Kidney epithelial cell (primary cell): ENCODE measurements around the gene FAM83C. TPM values are rescaled to one million over a fixed set of nuclear protein-coding genes. Genes with fewer than 3 reads are reported as not detected.

Source experiments
- DNase-seq: peaks from one replicate; pipeline ENCODE4 v3.0.0-alpha.2; 2010; ENCODE audit warnings: low read depth
- H3K27me3 ChIP-seq: 2 replicates; pipeline ENCODE4 v1.6.0; 2011; ENCODE audit warnings: low read length; ENCODE audit not compliant: control insufficient read depth, insufficient read depth
- H3K36me3 ChIP-seq: 2 replicates; pipeline ENCODE4 v1.5.1; 2011; ENCODE audit warnings: low read length; ENCODE audit not compliant: control insufficient read depth, insufficient read depth
- H3K4me3 ChIP-seq: 2 replicates; pipeline ENCODE4 v1.5.1; 2011; ENCODE audit warnings: low read depth, mild to moderate bottlenecking, control low read depth, low read length
- total RNA-seq: library from RNA; depleted of rRNA; stranded (reverse); fragments of >200 nt; gene quantifications from 2 replicates; pipeline ENCODE4 v1.2.3, GENCODE V29; 2015
- TF ChIP-seq, protein P1 (sequence below): IDR thresholded peaks from 2 replicates; pipeline ENCODE4 v1.5.1; 2011; ENCODE audit warnings: mild to moderate bottlenecking, moderate library complexity, low read length, control low read depth, inconsistent platforms; ENCODE audit not compliant: insufficient read depth, poor library complexity, severe bottlenecking

The FAM83C gene
- total RNA-seq, 1 donor from 2014 or later, result not detected

DNA sequence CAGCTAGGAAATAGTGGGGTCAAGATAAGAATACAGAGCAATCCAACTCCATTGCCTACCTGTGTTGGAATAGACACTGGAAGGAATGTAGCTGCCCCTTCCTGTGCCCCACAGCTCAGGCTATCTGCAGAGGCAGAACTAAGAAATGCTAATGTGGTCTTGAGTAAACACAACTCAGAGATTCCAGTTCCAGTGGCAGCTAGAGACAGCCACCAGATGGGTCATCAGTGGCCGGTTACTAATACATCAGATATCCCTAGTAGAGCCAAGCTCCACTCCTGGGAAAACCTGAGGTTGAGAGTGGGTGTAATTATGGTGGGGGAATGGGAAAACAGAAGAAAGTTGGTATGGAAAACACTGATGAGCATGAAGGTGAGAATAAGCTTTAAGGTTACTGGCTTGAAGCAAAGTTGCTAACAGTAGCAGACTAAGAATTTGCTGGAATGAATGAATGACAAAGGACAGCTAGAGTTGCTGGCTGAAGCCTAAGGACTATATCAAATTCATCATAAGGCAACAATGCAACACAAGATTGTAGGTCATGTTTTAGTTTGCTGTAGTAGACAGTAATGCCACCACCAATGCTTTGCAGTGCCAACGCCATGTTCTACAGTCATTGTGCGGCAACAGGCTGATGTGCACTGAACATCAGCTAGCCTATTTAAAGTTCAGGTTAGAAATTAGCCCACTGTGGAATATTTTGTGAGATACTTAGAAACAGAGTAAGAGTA lies 28.3 kb upstream of the FAM83C start:
- Histone ChIP-seq H3K36me3 (no peaks in the 10 kb centered on the region), H3K4me3 (no peak overlapping the region), H3K27me3 (no peaks in the 10 kb centered on the region)
- DNase-seq, result peak; percentile 95
- TF ChIP-seq, protein P1, sequence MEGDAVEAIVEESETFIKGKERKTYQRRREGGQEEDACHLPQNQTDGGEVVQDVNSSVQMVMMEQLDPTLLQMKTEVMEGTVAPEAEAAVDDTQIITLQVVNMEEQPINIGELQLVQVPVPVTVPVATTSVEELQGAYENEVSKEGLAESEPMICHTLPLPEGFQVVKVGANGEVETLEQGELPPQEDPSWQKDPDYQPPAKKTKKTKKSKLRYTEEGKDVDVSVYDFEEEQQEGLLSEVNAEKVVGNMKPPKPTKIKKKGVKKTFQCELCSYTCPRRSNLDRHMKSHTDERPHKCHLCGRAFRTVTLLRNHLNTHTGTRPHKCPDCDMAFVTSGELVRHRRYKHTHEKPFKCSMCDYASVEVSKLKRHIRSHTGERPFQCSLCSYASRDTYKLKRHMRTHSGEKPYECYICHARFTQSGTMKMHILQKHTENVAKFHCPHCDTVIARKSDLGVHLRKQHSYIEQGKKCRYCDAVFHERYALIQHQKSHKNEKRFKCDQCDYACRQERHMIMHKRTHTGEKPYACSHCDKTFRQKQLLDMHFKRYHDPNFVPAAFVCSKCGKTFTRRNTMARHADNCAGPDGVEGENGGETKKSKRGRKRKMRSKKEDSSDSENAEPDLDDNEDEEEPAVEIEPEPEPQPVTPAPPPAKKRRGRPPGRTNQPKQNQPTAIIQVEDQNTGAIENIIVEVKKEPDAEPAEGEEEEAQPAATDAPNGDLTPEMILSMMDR, result no peak

DNA sequence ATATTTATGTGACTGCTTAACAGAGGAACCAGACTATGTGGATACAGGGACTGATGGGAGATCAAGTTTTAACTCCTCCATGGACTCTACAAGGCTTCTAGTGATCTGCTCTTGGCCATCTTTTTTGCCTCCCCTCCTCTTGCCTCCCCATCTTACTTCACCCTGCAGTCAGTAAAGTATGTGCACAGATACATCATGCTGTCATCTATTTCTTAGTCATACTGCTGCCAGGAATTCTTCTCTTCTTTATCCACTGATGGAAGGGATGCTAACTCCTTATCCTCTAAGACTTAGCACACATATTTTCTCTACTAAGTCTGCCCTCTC lies 27.6 kb upstream of the FAM83C start:
- no peaks in the 10 kb centered on the region for H3K27me3 ChIP-seq
- no peaks in the 10 kb centered on the region for H3K36me3 ChIP-seq
- TF ChIP-seq, protein P1, result no peak
- DNase-seq, result no peak
- H3K4me3 ChIP-seq, result no peak overlapping the region

DNA sequence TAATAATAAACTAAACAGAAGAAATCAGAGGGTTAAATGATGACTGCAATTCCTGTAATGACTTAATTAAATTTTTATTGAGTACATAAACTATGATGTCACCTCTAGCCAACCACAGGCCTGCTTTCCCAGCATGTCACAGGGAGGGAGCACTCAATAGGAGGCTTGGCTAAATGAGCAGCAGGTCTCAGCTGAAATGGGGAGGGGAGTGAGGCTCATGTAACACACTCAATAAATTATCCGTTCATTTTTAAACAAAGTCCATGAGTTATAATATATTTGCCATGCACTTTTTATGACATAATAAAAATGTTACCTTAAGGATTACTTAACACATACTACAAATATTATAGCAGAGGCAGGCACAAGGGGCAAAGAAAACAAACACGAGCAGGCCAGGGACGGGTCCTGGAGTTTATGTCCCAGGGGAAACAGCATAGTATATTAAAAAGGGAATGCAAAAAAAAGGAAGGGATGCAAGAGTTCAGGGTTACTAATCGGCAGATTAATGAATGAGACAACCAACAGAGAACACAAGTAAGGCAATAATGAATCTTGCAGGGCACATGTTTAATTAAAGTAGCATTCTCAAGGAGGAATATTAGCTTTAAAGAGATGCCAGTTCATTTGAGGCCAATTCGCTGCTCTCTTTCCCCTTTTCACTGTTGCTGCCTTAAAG lies 27.1 kb upstream of the FAM83C start:
- no peak for DNase-seq

DNA sequence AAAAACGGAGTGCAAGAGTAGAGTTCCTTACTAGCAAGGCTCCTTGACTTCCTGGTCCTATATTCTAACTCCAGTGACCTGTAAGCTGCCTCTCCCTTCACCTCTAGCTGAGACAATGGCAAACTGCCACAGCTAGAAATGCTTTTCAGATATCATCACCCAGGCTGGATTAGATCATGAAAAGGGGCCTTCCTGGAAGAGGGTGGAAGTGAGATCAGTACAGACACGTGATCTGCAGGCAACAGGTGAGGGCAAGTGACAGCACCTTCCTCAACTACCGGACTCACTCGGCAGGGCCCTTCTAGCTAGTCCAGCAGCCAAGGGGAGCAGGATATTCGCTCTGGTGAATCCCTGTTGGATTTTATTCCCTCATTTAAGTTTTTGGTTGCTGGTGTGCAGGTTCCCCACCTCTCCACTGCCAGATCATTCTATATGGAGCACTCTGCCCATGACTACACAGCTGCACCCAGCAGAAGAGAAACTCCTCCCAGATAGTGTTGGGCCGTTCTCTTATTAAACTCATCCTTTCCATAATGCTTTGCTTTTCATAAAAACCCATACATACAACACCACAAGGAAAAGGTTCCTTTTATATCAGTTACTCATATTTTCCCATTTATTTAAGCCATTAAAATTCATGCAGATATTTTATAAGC lies 26.4 kb upstream of the FAM83C start:
- Histone ChIP-seq H3K27me3 (no peaks in the 10 kb centered on the region), H3K36me3 (no peaks in the 10 kb centered on the region), H3K4me3 (no peak overlapping the region)
- TF ChIP-seq, protein P1, result no peak
- DNase-seq, result peak; percentile 94

More for the DNA sequence above, 27.1 kb upstream of the FAM83C start:
- Histone ChIP-seq H3K4me3 (no peak overlapping the region), H3K36me3 (no peaks in the 10 kb centered on the region), H3K27me3 (no peaks in the 10 kb centered on the region)
- TF ChIP-seq, protein P1, result no peak

DNA sequence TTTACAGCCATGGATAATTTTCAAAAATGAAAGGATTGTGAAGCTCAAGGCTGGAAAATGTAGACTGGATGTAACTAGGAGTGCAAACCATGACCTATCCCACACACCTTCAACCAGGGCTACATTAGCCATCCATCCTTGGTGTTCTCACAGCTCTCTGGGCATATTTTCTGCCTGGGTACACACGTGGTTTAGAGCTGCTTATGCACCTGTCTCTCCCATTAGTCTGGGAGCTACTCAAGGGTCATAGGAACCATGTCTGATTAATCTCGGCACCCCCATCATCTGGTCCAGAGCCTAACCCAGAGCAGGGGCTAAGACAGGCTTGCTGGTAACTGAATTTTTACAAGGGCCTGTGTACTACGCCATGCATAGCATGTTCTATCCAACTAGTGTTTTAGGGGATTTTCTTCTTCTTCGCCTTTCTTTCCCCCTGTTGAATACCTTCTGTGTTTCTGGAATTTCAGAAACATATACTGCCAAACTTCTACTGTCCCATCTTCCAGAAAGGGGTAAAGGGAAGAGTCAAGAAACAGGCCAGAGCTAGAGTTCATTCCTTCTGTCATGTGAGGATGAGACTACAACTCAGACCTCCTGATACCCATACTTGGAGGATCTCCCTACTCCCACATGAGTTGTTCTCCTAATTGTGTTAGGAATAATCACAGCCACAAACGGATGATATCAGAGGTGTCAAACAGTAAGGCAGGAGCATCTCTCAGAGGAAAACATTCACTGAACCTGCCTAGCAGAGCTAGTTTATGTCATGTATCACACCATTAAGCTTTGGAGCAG lies 25.4 kb upstream of the FAM83C start:
- no peaks in the 10 kb centered on the region for H3K36me3 ChIP-seq
- DNase-seq, result no peak
- TF ChIP-seq, protein P1, result no peak

More for the DNA sequence above, 25.4 kb upstream of the FAM83C start:
- Histone ChIP-seq H3K4me3 (no peak overlapping the region), H3K27me3 (no peaks in the 10 kb centered on the region)
